Measurements from ENCODE around the gene FOSL1.

Gene FOSL1

GRCh38 chr11:65900125-65900898 is at the start of gene FOSL1:
TSS of gene FOSL1 (minus strand) at chr11:65900388. CDS start at chr11:65900339, 49 bp downstream.
- peaks cover 43% of the 10 kb centered on the region for H3K27me3 ChIP-seq (ENCODE audit: control insufficient read depth, insufficient read depth, low read length)
- H3K4me1 ChIP-seq (ENCODE audit: control insufficient read depth, insufficient read depth, low read length): peaks cover 14% of the 10 kb centered on the region; the same call in 1 of the 2 replicates
- H3K36me3 ChIP-seq (ENCODE audit: control insufficient read depth, insufficient read depth, low read length): peaks cover 17% of the 10 kb centered on the region
- peak within 1 kb of the TSS; percentile 97 for H3K4me3 ChIP-seq (ENCODE audit: low read depth, low read length)
- peak within 1 kb of the TSS; percentile 98 for H3K9ac ChIP-seq (ENCODE audit: low read length)
- peak within 1 kb of the TSS; percentile 78; the same call in 1 of the 2 replicates for H3K27ac ChIP-seq (ENCODE audit: low read depth, low read length)
- H3K9me3 ChIP-seq (ENCODE audit: control insufficient read depth, insufficient read depth, low read depth, low read length): no peaks in the 10 kb centered on the region

- H3K9me3 ChIP-seq (ENCODE audit: control insufficient read depth, insufficient read depth, low read depth, low read length): no peaks in the 10 kb centered on the region
- peaks cover 22% of the 10 kb centered on the region for H3K4me1 ChIP-seq (ENCODE audit: control insufficient read depth, insufficient read depth, low read length)
- H3K27me3 ChIP-seq (ENCODE audit: control insufficient read depth, insufficient read depth, low read length): no peaks in the 10 kb centered on the region
- no peaks in the 10 kb centered on the region for H3K36me3 ChIP-seq (ENCODE audit: control insufficient read depth, insufficient read depth, low read length)
- no peak overlapping the region for H3K4me3 ChIP-seq (ENCODE audit: low read depth, low read length)
- H3K27ac ChIP-seq (ENCODE audit: low read depth, low read length): no peak overlapping the region
- H3K9ac ChIP-seq (ENCODE audit: low read length): peak overlapping the region; percentile 33
Observed at GRCh38 chr11:65947603-65948125, 47.5 kb upstream of the FOSL1 start.

DNA sequence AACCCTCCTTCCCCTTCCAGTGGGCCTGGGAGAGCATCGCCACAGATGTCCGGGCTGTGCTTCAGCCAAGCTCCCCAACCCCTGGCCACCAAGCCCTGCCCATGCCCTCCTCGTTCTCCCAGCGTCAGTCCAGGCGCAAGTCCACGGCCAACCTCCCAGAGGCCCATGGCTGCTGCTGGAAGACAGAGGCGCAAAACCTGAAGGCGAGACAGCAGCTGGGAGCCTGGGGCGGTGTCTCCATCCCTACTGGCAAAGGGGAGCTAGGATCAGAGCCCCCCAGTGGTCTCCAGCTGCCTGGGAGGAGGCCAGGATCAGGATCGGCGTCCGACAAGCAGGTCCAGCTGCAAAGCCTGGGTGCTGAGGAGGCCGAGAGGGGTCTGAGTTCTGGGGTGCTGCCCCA is 46.9 kb upstream of the FOSL1 start:
- H3K27me3 ChIP-seq (ENCODE audit: control insufficient read depth, insufficient read depth, low read length): no peaks in the 10 kb centered on the region
- peak overlapping the region; percentile 42 for H3K9ac ChIP-seq (ENCODE audit: low read length)
- no peak overlapping the region for H3K4me3 ChIP-seq (ENCODE audit: low read depth, low read length)
- H3K4me1 ChIP-seq (ENCODE audit: control insufficient read depth, insufficient read depth, low read length): peaks cover 22% of the 10 kb centered on the region
- H3K36me3 ChIP-seq (ENCODE audit: control insufficient read depth, insufficient read depth, low read length): no peaks in the 10 kb centered on the region
- no peaks in the 10 kb centered on the region for H3K9me3 ChIP-seq (ENCODE audit: control insufficient read depth, insufficient read depth, low read depth, low read length)
- H3K27ac ChIP-seq (ENCODE audit: low read depth, low read length): no peak overlapping the region

GRCh38 chr11:65946655-65947054 is 46.5 kb upstream of the FOSL1 start:
- Histone ChIP-seq H3K27ac (ENCODE audit: low read depth, low read length) (no peak overlapping the region), H3K4me3 (ENCODE audit: low read depth, low read length) (0 out of 2 replicates have a peak overlapping the region, but pooled peaks have one; percentile 48), H3K9me3 (ENCODE audit: control insufficient read depth, insufficient read depth, low read depth, low read length) (no peaks in the 10 kb centered on the region), H3K9ac (ENCODE audit: low read length) (peak overlapping the region; percentile 42), H3K27me3 (ENCODE audit: control insufficient read depth, insufficient read depth, low read length) (no peaks in the 10 kb centered on the region), H3K36me3 (ENCODE audit: control insufficient read depth, insufficient read depth, low read length) (no peaks in the 10 kb centered on the region), H3K4me1 (ENCODE audit: control insufficient read depth, insufficient read depth, low read length) (peaks cover 22% of the 10 kb centered on the region)

DNA sequence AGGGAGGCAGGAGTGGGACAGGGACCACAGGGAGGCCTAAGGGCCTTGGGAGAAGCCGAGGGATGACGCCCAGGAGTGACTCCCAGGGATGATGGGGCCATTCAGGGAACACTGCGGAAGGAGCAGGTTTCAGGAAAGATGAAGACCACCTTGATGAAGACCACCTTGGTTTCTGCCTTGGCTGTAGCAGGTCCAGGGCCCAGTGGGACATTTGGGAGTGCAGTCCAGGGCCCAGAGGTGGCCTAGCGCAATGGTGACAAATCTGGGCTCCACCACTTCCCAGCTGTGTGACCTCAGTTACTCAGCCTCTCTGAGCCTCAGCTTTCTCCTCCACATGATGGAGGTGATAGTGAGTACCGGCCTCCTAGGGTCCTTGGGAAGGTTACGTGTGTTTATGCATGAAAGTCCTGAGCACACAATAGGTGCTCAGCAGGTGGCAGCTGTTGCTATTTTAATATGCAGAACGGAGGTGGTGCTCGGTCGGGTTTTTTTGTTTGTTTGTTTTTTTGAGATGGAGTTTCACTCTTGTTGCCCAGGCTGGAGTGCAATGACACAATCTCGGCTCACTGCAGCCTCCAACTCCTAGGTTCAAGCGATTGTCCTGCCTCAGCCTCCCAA is 45.9 kb upstream of the FOSL1 start:
- Histone ChIP-seq H3K27me3 (ENCODE audit: control insufficient read depth, insufficient read depth, low read length) (no peaks in the 10 kb centered on the region), H3K36me3 (ENCODE audit: control insufficient read depth, insufficient read depth, low read length) (no peaks in the 10 kb centered on the region), H3K9me3 (ENCODE audit: control insufficient read depth, insufficient read depth, low read depth, low read length) (no peaks in the 10 kb centered on the region), H3K4me3 (ENCODE audit: low read depth, low read length) (peak overlapping the region; percentile 48), H3K9ac (ENCODE audit: low read length) (peak overlapping the region; percentile 46), H3K27ac (ENCODE audit: low read depth, low read length) (peak overlapping the region; percentile 15; the same call in 1 of the 2 replicates), H3K4me1 (ENCODE audit: control insufficient read depth, insufficient read depth, low read length) (peaks cover 28% of the 10 kb centered on the region)

DNA sequence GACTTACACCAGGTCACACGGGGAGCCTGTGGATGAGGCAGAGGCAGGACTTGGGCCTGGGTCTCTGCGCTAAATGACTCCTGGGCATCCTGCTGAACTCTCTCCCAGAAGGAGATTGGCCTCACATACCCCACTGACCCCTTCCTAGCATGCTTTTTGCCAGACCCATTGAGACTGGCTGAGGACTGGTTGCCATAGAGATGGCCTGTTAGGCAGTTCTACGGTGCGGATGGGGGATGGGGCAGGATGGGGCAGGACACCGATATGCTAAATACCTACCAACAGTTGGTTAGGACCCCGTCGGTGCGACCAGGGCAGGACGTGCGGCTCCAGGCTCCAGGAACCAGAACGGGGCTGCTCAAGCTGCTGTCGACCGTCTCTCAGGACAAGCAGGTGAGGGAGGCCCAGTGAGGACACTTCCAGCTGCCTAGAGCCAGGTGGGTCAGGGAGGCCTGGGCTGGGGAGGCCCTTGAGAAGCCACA is 45.3 kb upstream of the FOSL1 start, which contains the start of gene TSGA10IP:
TSGA10IP (plus strand) TSS at position 51 of the 482 bp plus-strand sequence; CDS start at position 247, 196 bp downstream.
- Histone ChIP-seq H3K27me3 (ENCODE audit: control insufficient read depth, insufficient read depth, low read length) (no peaks in the 10 kb centered on the region), H3K4me1 (ENCODE audit: control insufficient read depth, insufficient read depth, low read length) (peaks cover 28% of the 10 kb centered on the region), H3K9ac (ENCODE audit: low read length) (peak within 1 kb of the TSS; percentile 46), H3K36me3 (ENCODE audit: control insufficient read depth, insufficient read depth, low read length) (no peaks in the 10 kb centered on the region), H3K4me3 (ENCODE audit: low read depth, low read length) (peak within 1 kb of the TSS; percentile 48), H3K9me3 (ENCODE audit: control insufficient read depth, insufficient read depth, low read depth, low read length) (no peaks in the 10 kb centered on the region), H3K27ac (ENCODE audit: low read depth, low read length) (peak within 1 kb of the TSS; percentile 15; the same call in 1 of the 2 replicates)

GRCh38 chr11:65944767-65945166 is 44.6 kb upstream of the FOSL1 start:
- Histone ChIP-seq H3K4me1 (ENCODE audit: control insufficient read depth, insufficient read depth, low read length) (peaks cover 28% of the 10 kb centered on the region), H3K27me3 (ENCODE audit: control insufficient read depth, insufficient read depth, low read length) (no peaks in the 10 kb centered on the region), H3K36me3 (ENCODE audit: control insufficient read depth, insufficient read depth, low read length) (no peaks in the 10 kb centered on the region), H3K27ac (ENCODE audit: low read depth, low read length) (no peak overlapping the region), H3K4me3 (ENCODE audit: low read depth, low read length) (no peak overlapping the region), H3K9me3 (ENCODE audit: control insufficient read depth, insufficient read depth, low read depth, low read length) (no peaks in the 10 kb centered on the region), H3K9ac (ENCODE audit: low read length) (no peak overlapping the region)

DNA sequence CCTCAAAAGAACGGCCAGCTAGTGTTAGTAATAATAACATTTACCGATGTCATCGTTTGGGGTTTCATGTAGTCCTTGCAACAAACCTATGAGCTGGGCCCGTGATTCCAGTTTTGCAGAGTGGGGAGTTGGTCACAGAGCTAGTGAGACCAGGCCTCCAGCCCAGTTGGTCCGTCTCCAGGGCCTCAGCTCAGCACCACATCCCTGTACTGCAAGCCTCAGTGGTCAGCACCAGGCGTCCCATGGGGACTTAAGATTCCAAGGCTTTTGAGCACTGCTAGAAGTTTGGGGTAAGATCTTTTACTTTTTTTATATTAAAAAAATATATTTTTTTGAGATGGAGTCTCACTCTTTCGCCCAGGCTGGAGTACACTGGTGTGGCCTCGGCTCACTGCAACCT is 44.0 kb upstream of the FOSL1 start:
- Histone ChIP-seq H3K4me3 (ENCODE audit: low read depth, low read length) (no peak overlapping the region), H3K4me1 (ENCODE audit: control insufficient read depth, insufficient read depth, low read length) (peaks cover 28% of the 10 kb centered on the region), H3K27ac (ENCODE audit: low read depth, low read length) (no peak overlapping the region), H3K9ac (ENCODE audit: low read length) (no peak overlapping the region), H3K27me3 (ENCODE audit: control insufficient read depth, insufficient read depth, low read length) (no peaks in the 10 kb centered on the region), H3K36me3 (ENCODE audit: control insufficient read depth, insufficient read depth, low read length) (no peaks in the 10 kb centered on the region), H3K9me3 (ENCODE audit: control insufficient read depth, insufficient read depth, low read depth, low read length) (no peaks in the 10 kb centered on the region)

DNA sequence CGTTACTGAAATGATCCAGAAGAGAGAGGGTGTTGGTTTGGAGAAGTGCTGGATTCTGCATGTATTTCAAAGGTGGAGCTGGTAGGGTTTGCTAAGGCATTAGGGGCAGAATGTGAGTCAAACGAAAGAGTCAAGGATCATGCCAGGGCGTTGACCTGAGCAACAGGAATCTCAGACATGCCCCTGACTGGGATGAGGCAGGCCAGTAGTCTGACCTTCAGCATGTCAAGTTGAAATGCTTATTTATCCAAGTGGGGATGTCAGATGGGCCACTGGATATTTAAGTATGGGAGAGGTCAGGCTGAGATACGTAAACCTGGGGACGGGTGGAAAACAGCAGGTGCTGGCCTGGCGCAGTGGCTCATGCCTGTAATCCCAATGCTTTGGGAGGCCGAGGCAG is 42.3 kb upstream of the FOSL1 start:
- Histone ChIP-seq H3K4me1 (ENCODE audit: control insufficient read depth, insufficient read depth, low read length) (peaks cover 32% of the 10 kb centered on the region), H3K9me3 (ENCODE audit: control insufficient read depth, insufficient read depth, low read depth, low read length) (no peaks in the 10 kb centered on the region), H3K27me3 (ENCODE audit: control insufficient read depth, insufficient read depth, low read length) (no peaks in the 10 kb centered on the region), H3K4me3 (ENCODE audit: low read depth, low read length) (no peak overlapping the region), H3K27ac (ENCODE audit: low read depth, low read length) (no peak overlapping the region), H3K36me3 (ENCODE audit: control insufficient read depth, insufficient read depth, low read length) (no peaks in the 10 kb centered on the region), H3K9ac (ENCODE audit: low read length) (no peak overlapping the region)

- no peak overlapping the region for H3K9ac ChIP-seq (ENCODE audit: low read length)
- H3K36me3 ChIP-seq (ENCODE audit: control insufficient read depth, insufficient read depth, low read length): no peaks in the 10 kb centered on the region
- no peaks in the 10 kb centered on the region for H3K9me3 ChIP-seq (ENCODE audit: control insufficient read depth, insufficient read depth, low read depth, low read length)
- no peaks in the 10 kb centered on the region for H3K27me3 ChIP-seq (ENCODE audit: control insufficient read depth, insufficient read depth, low read length)
- H3K4me3 ChIP-seq (ENCODE audit: low read depth, low read length): no peak overlapping the region
- H3K4me1 ChIP-seq (ENCODE audit: control insufficient read depth, insufficient read depth, low read length): peaks cover 27% of the 10 kb centered on the region
- H3K27ac ChIP-seq (ENCODE audit: low read depth, low read length): no peak overlapping the region
Observed at GRCh38 chr11:65941720-65942310, 41.6 kb upstream of the FOSL1 start.
